CD4-positive, alpha-beta memory T cell (primary cell): ENCODE measurements around the gene DCBLD1. TPM values are rescaled to one million over a fixed set of nuclear protein-coding genes. Genes with fewer than 3 reads are reported as not detected.

Experiments used
- CTCF ChIA-PET: fragments of 350-600 bp; sonication (Branson Sonifier 250); formaldehyde crosslinking; loops from one replicate; lab custom pipeline; 2021; ENCODE audit warnings: inconsistent platforms; ENCODE audit not compliant: partially characterized antibody; lab: Charles Lee
- POLR2A ChIA-PET: fragments of 350-600 bp; sonication (Branson Sonifier 250); formaldehyde crosslinking; loops from one replicate; lab custom pipeline; 2021; ENCODE audit not compliant: partially characterized antibody; lab: Charles Lee
- DNase-seq, 5 donors: peaks; one replicate each; pipeline versions ENCODE4 v3.0.0 to v3.0.0-alpha.2; 2020 to 2022; ENCODE audit warnings: mixed read lengths in 1 of 5
- H3K27ac ChIP-seq: one replicate; pipeline ENCODE4 v1.7.0; 2013; ENCODE audit warnings: low read depth, low read length
- H3K27me3 ChIP-seq: 2 replicates; pipeline ENCODE4 v1.7.0; 2013; ENCODE audit warnings: mild to moderate bottlenecking, low read length, moderate library complexity; ENCODE audit not compliant: insufficient read depth
- H3K36me3 ChIP-seq: 2 replicates; pipeline ENCODE4 v1.7.0; 2013; ENCODE audit warnings: mild to moderate bottlenecking, low read length, moderate library complexity; ENCODE audit not compliant: insufficient read depth
- H3K4me1 ChIP-seq: 2 replicates; pipeline ENCODE4 v1.7.0; 2013; ENCODE audit warnings: mild to moderate bottlenecking, low read length, moderate library complexity; ENCODE audit not compliant: insufficient read depth
- H3K4me3 ChIP-seq, 2 donors: one replicate each; pipeline ENCODE4 v1.7.0; 2013; ENCODE audit warnings: low read length in 2 of 2, mild to moderate bottlenecking in 1 of 2
- H3K9me3 ChIP-seq, 2 donors: one replicate each; pipeline ENCODE4 v1.7.0; 2013; ENCODE audit warnings: low read length in 2 of 2, control low read depth in 1 of 2; ENCODE audit not compliant: control insufficient read depth in 1 of 2
- H3K27ac Mint-ChIP-seq, 7 donors: one replicate each; pipeline ENCODE4 v1.8.0; 2020 to 2021; ENCODE audit warnings: mixed read lengths in 7 of 7, mild to moderate bottlenecking in 6 of 7, inconsistent platforms in 3 of 7, moderate library complexity in 3 of 7
- H3K27me3 Mint-ChIP-seq, 2 donors: one replicate each; pipeline ENCODE4 v1.8.0; 2020 to 2021; ENCODE audit warnings: mixed read lengths in 2 of 2
- H3K36me3 Mint-ChIP-seq, 2 donors: one replicate each; pipeline ENCODE4 v1.8.0; 2020 to 2021; ENCODE audit warnings: mixed read lengths in 2 of 2, inconsistent platforms in 1 of 2, mild to moderate bottlenecking in 1 of 2
- H3K4me1 Mint-ChIP-seq, 4 donors: one replicate each; pipeline ENCODE4 v1.8.0; 2020 to 2021; ENCODE audit warnings: mixed read lengths in 4 of 4, mild to moderate bottlenecking in 1 of 4
- H3K4me3 Mint-ChIP-seq, 8 donors: one replicate each; pipeline ENCODE4 v1.8.0; 2020 to 2021; ENCODE audit warnings: mixed read lengths in 8 of 8, mild to moderate bottlenecking in 7 of 8, moderate library complexity in 6 of 8, inconsistent platforms in 3 of 8
- H3K9me3 Mint-ChIP-seq, 8 donors: one replicate each; pipeline ENCODE4 v1.8.0; 2020 to 2021; ENCODE audit warnings: mixed read lengths in 8 of 8, mild to moderate bottlenecking in 5 of 8, inconsistent platforms in 3 of 8, moderate library complexity in 1 of 8
- intact Hi-C: fragments of 100-400 bp; cut with micrococcal nuclease; formaldehyde crosslinking; loops from one replicate; pipeline ENCODE4 v1.15.1; 2023
- polyA plus RNA-seq, 2 donors: library from polyadenylated mRNA; unstranded; fragments of 300-500 nt; fragmentation: Illumina TruSeq; gene quantifications; one replicate each; pipeline ENCODE4 v1.2.3, GENCODE V29; 2021
- total RNA-seq, 2 experiments: library from RNA; stranded (reverse); gene quantifications; one replicate each; pipeline ENCODE4 v1.2.3, GENCODE V29; 2021

DCBLD1 gene
- total and polyA plus RNA-seq, 4 experiments from 2014 or later = 1.4 to 9.7 (median 5.6) TPM

GRCh38 chr6:117448011-117448410 lies 34.5 kb upstream of the DCBLD1 start:
- no peaks in the 10 kb centered on the region for H3K4me1 Mint-ChIP-seq
- ChIA-PET CTCF (interaction anchor here (5.1 to 12.6 kb wide), 2 partner anchors 107 to 155 kb away, joined by 100 to 232 read pairs; partner anchors contain the start of gene GOPC), POLR2A (no interaction called here)
- Histone ChIP-seq H3K4me3 (no peak overlapping the region), H3K27ac (no peak overlapping the region), H3K27me3 (peaks cover 12% of the 10 kb centered on the region), H3K4me1 (no peaks in the 10 kb centered on the region), H3K9me3 (no peaks in the 10 kb centered on the region), H3K36me3 (no peaks in the 10 kb centered on the region)
- H3K27me3 Mint-ChIP-seq = peaks cover 11 to 20% of the 10 kb centered on the region in 2 donors
- peaks cover 0 to 1% (median 0%) of the 10 kb centered on the region in 8 donors for H3K9me3 Mint-ChIP-seq
- H3K4me3 Mint-ChIP-seq = no peak overlapping the region
- no peak overlapping the region for H3K27ac Mint-ChIP-seq
- no peaks in the 10 kb centered on the region for H3K36me3 Mint-ChIP-seq
- DNase-seq = no peak
- intact Hi-C loops = loop anchor here (2.0 kb wide), 1 partner anchor 101 kb away; no protein-coding TSS in a partner anchor

- ChIA-PET POLR2A (interaction anchor here (1.1 to 2.0 kb wide), 3 partner anchors 33 to 155 kb away, joined by 3 to 14 read pairs (median 7); partner anchors contain the start of gene GOPC), CTCF (interaction anchor here (1.0 to 12.6 kb wide), 9 partner anchors 8 to 175 kb away, joined by 3 to 232 read pairs (median 5); partner anchors contain the start of gene GOPC)
- Histone ChIP-seq H3K4me1 (no peaks in the 10 kb centered on the region), H3K27me3 (peaks cover 12% of the 10 kb centered on the region), H3K36me3 (no peaks in the 10 kb centered on the region), H3K9me3 (no peaks in the 10 kb centered on the region), H3K4me3 (no peak overlapping the region), H3K27ac (no peak overlapping the region)
- DNase-seq = no peak
- Mint-ChIP-seq H3K4me1 (no peaks in the 10 kb centered on the region), H3K27ac (no peak overlapping the region), H3K9me3 (peaks cover 0 to 1% (median 0%) of the 10 kb centered on the region in 8 donors), H3K36me3 (no peaks in the 10 kb centered on the region), H3K4me3 (no peak overlapping the region), H3K27me3 (peaks cover 13 to 18% of the 10 kb centered on the region in 2 donors)
- intact Hi-C loops = loop anchor here (2.0 kb wide), 1 partner anchor 102 kb away; no protein-coding TSS in a partner anchor
Observed at GRCh38 chr6:117448732-117449485, 33.6 kb upstream of the DCBLD1 start.

- ChIA-PET CTCF (interaction anchor here (0.8 to 12.6 kb wide), 18 partner anchors 9 to 1463 kb away, joined by 3 to 232 read pairs (median 4); partner anchors contain the start of genes GOPC and ROS1), POLR2A (interaction anchor here (1.1 to 2.0 kb wide), 3 partner anchors 32 to 154 kb away, joined by 3 to 14 read pairs (median 7); partner anchors contain the start of gene GOPC)
- Histone ChIP-seq H3K27me3 (peaks cover 12% of the 10 kb centered on the region), H3K4me1 (no peaks in the 10 kb centered on the region), H3K4me3 (no peak overlapping the region), H3K36me3 (no peaks in the 10 kb centered on the region), H3K9me3 (no peaks in the 10 kb centered on the region), H3K27ac (no peak overlapping the region)
- Mint-ChIP-seq H3K9me3 (peaks cover 0 to 1% (median 0%) of the 10 kb centered on the region in 8 donors), H3K27me3 (peaks cover 11 to 18% of the 10 kb centered on the region in 2 donors), H3K4me1 (no peaks in the 10 kb centered on the region), H3K27ac (no peak overlapping the region), H3K36me3 (no peaks in the 10 kb centered on the region), H3K4me3 (no peak overlapping the region)
- intact Hi-C loops = loop anchor here (1.0 to 10.0 kb wide), 6 partner anchors 33 to 672 kb away; partner anchors contain the start of genes DCBLD1 and NUS1
- peak; percentile 57 to 65 (median 63) for DNase-seq
Observed at GRCh38 chr6:117449549-117450439, 32.7 kb upstream of the DCBLD1 start.

- no peak overlapping the region for H3K27ac Mint-ChIP-seq
- no peak for DNase-seq
- ChIA-PET CTCF (interaction anchor here (0.5 to 12.6 kb wide), 4 partner anchors 32 to 160 kb away, joined by 3 to 232 read pairs (median 52); partner anchors contain the start of genes DCBLD1 and GOPC), POLR2A (no interaction called here)
- no peak overlapping the region for H3K27ac ChIP-seq
- peaks cover 5 to 12% of the 10 kb centered on the region in 2 donors for H3K27me3 Mint-ChIP-seq
- no peaks in the 10 kb centered on the region for H3K36me3 ChIP-seq
- H3K4me3 ChIP-seq = no peak overlapping the region
- intact Hi-C loops = loop anchor here (2.0 to 10.0 kb wide), 3 partner anchors 31 to 674 kb away; partner anchors contain the start of genes DCBLD1 and NUS1
- H3K4me1 ChIP-seq = no peaks in the 10 kb centered on the region
- H3K9me3 ChIP-seq = no peaks in the 10 kb centered on the region
- no peaks in the 10 kb centered on the region for H3K4me1 Mint-ChIP-seq
- H3K27me3 ChIP-seq = peaks cover 12% of the 10 kb centered on the region
- H3K9me3 Mint-ChIP-seq = peaks cover 0 to 1% (median 0%) of the 10 kb centered on the region in 8 donors
- no peak overlapping the region for H3K4me3 Mint-ChIP-seq
- H3K36me3 Mint-ChIP-seq = no peaks in the 10 kb centered on the region
Observed at GRCh38 chr6:117451671-117452070, 30.8 kb upstream of the DCBLD1 start.

- no peaks in the 10 kb centered on the region for H3K9me3 ChIP-seq
- H3K27me3 ChIP-seq = no peaks in the 10 kb centered on the region
- Mint-ChIP-seq H3K9me3 (peaks cover 0 to 1% (median 0%) of the 10 kb centered on the region in 8 donors), H3K27ac (no peak overlapping the region), H3K4me1 (no peaks in the 10 kb centered on the region), H3K27me3 (peaks cover 0 to 4% of the 10 kb centered on the region in 2 donors), H3K4me3 (no peak overlapping the region), H3K36me3 (no peaks in the 10 kb centered on the region)
- no peaks in the 10 kb centered on the region for H3K4me1 ChIP-seq
- no peak overlapping the region for H3K4me3 ChIP-seq
- CTCF ChIA-PET = interaction anchor here (1.0 to 12.6 kb wide), 2 partner anchors 99 to 149 kb away, joined by 3 to 232 read pairs; no protein-coding TSS in a partner anchor
- DNase-seq = no peak
- intact Hi-C loops = loop anchor here (10.0 kb wide), 1 partner anchor 219 kb away; the partner anchor contains the start of gene NUS1
- H3K27ac ChIP-seq = no peak overlapping the region
- POLR2A ChIA-PET = no interaction called here
- H3K36me3 ChIP-seq = no peaks in the 10 kb centered on the region
Observed at GRCh38 chr6:117456250-117456649, 26.2 kb upstream of the DCBLD1 start.

- peaks cover 0 to 1% (median 0%) of the 10 kb centered on the region in 8 donors for H3K9me3 Mint-ChIP-seq
- no peaks in the 10 kb centered on the region for H3K9me3 ChIP-seq
- H3K4me3 Mint-ChIP-seq = no peak overlapping the region
- H3K36me3 Mint-ChIP-seq = no peaks in the 10 kb centered on the region
- intact Hi-C loops = loop anchor here (10.0 kb wide), 1 partner anchor 218 kb away; the partner anchor contains the start of gene NUS1
- no peak overlapping the region for H3K27ac Mint-ChIP-seq
- no peaks in the 10 kb centered on the region for H3K27me3 ChIP-seq
- H3K27ac ChIP-seq = no peak overlapping the region
- no peak for DNase-seq
- H3K4me1 ChIP-seq = no peaks in the 10 kb centered on the region
- H3K27me3 Mint-ChIP-seq = peaks cover 0 to 4% of the 10 kb centered on the region in 2 donors
- POLR2A ChIA-PET = no interaction called here
- H3K4me3 ChIP-seq = no peak overlapping the region
- CTCF ChIA-PET = interaction anchor here (1.0 to 12.6 kb wide), 2 partner anchors 98 to 148 kb away, joined by 3 to 232 read pairs; no protein-coding TSS in a partner anchor
- H3K36me3 ChIP-seq = no peaks in the 10 kb centered on the region
- no peaks in the 10 kb centered on the region for H3K4me1 Mint-ChIP-seq
Observed at GRCh38 chr6:117456998-117457397, 25.5 kb upstream of the DCBLD1 start.
